Islet precursor cell (in vitro differentiated cells): ENCODE results near the gene CDH12.
"Not testable (repeated sequence)": the region's sequence is repeated elsewhere in the genome, so short reads cannot be mapped to it uniquely, and the experiment has no call there.

ENCODE experiments used
- DNase-seq: peaks from one replicate; pipeline ENCODE4 v3.0.0-alpha.2; 2018

Gene CDH12

DNA sequence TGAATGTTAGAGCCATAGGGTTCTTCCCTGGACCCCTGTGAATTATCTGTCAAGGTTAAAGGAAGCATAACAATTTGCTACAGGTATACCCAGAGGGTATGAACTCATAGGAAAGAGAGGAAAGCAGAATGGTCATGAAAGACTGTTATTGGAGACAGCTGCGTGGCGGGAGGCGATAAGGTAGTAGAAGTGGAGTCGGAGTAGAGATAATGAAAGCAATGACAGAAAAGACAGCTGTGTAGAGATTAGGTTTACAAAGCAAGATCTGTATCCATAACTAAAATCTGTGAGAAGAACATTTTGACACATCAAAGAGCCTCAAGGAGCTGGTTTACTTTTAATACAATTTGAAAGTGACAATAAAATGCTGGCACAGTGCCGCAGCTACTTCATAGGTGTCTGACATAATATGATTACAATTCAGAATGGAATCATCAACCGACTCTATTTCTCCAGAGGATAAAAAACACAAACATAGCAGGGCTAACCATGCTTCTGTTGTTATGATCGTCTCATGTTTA is 603.9 kb downstream of the CDH12 start:
- DNase-seq = no peak

GRCh38 chr5:22245770-22246169 is 607.4 kb downstream of the CDH12 start:
- no peak for DNase-seq

DNA sequence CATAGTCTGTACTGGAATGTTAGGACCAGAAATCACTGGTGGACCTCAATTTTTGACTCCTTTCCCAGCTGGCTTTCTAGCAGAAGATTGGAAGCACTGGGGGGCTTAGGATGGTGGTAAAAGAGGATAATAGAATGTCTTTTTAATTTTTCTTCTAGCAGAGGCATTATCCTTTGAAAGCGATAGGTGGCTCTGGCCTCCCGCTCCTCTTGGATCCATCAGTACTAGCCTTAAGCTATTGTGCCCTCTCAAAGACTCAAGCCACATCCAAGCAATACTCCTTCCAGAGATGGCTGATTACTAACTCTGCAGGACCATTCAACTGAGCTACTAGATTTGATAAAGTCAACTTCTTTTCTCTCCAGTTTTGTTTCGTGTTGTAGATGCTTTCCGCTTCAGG is 610.6 kb downstream of the CDH12 start:
- peak; percentile 59 for DNase-seq

- DNase-seq = no peak
These were observed 615.1 kb downstream of the CDH12 start for GRCh38 chr5:22238047-22238446.

- no peak for DNase-seq
These were observed 626.7 kb downstream of the CDH12 start for GRCh38 chr5:22226423-22226822.

- no peak for DNase-seq
These were observed 630.1 kb downstream of the CDH12 start for GRCh38 chr5:22223079-22223478.

- peak; percentile 61 for DNase-seq
These were observed 639.2 kb downstream of the CDH12 start for GRCh38 chr5:22213703-22214495.

- DNase-seq = not testable (repeated sequence)
These were observed 640.7 kb downstream of the CDH12 start for GRCh38 chr5:22212254-22212991.

DNA sequence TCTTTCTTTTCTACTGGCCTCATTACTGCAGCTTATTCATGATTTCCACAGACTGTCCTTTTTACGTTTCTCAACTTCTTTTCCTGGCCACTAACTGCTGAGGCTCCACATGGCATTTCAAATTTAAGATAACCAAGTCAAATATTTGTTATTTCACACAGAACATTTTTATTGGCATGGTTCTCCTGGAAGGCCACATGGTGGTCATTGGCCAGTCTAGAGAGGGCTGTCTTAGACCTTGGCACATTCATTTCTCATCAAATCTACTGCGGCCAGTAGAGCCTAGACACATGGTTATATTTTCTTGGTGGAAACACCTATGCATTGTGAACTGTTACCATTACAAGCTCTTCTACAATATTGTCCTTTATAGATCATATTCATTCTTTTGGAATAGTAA is 644.7 kb downstream of the CDH12 start:
- not testable (repeated sequence) for DNase-seq

DNA sequence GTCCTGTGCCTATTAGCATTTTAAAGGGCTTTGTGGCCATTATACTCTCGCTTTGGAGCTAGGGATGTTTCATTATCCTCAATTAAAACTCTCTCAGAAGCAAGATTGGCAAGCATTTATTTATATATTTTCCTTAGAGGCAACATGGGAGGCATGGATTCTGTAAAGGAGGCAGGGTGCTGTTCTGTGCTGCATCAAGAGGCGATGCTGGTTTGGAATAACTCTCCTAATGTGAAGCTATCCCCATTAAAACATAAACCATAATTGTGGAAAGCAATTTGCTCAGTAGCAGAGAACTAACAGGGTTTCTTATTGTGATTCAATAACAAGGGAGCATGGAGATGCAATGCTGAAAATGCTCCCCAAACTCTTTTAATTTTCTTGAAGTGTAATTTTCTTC is 664.5 kb downstream of the CDH12 start:
- not testable (repeated sequence) for DNase-seq

- DNase-seq = not testable (repeated sequence)
These were observed 665.4 kb downstream of the CDH12 start for GRCh38 chr5:22187632-22188228.

DNA sequence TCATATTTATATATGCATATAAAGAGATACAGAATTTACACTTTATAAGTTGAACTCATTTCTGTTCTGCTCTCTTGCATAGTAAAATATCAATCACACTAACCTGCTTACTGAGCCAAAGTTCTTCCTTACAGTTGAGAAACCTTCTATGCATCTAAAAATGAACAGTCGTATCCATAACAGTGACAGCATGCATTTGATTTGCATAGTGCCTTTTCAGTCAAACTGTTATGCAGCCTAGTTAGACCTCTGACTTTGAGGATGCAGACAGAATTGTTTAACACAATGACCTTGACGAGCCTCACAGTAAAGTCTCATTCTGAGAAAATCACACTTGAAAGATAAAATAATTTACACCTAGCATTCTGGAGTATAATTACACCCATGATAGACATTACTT is 683.9 kb downstream of the CDH12 start:
- not testable (repeated sequence) for DNase-seq

DNA sequence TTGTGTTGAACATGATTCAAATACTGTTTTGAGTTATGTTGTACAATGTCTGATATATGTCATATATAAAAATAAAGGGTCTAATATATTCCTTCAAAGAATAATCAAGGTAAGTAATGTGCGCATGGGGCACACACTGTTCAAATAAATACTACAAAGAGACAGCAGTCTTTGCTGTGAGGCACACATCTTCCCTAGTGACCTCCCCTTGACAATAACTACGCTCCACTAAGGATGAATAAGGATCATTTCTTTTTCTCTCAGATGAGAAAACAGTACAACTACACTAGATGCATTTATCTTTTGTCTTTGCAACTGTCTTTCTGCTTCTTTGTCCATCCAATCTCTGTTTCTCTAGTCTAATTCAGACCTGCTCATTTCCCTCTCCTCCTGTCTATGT is 684.4 kb downstream of the CDH12 start:
- DNase-seq = not testable (repeated sequence)

GRCh38 chr5:22165931-22166330 is 687.2 kb downstream of the CDH12 start:
- not testable (repeated sequence) for DNase-seq

- not testable (repeated sequence) for DNase-seq
These were observed 688.0 kb downstream of the CDH12 start for GRCh38 chr5:22164910-22165748.

- DNase-seq = not testable (repeated sequence)
These were observed 696.2 kb downstream of the CDH12 start for GRCh38 chr5:22156953-22157352.

DNA sequence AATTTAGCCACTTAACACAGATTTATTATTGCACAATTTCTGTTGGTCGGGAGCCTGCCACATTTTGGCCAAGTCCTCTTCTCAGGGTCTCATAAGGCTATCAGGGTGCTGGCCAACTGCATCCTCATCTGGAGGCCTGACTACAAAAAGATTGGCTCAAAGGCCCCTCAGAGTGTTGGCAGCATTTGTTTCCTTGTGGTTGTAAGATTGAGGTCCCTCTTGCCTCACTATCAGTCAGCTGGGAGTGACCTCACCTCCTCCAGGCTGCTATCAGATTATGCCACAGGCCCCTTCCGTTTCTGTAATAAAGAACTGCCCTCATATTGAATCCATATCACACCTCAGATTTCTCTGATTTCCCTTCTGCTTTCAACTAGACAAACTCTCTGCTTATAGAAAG is 698.4 kb downstream of the CDH12 start:
- DNase-seq = not testable (repeated sequence)

GRCh38 chr5:22151801-22152200 is 701.3 kb downstream of the CDH12 start:
- DNase-seq = not testable (repeated sequence)

- not testable (repeated sequence) for DNase-seq
These were observed 712.7 kb downstream of the CDH12 start for GRCh38 chr5:22140418-22140817.

- not testable (repeated sequence) for DNase-seq
These were observed 713.4 kb downstream of the CDH12 start for GRCh38 chr5:22139662-22140300.

- DNase-seq = no peak
These were observed 741.8 kb downstream of the CDH12 start for GRCh38 chr5:22111320-22111719.

- DNase-seq = no peak
These were observed 743.8 kb downstream of the CDH12 start for GRCh38 chr5:22109315-22109714.
